Kidney (tissue), 14 donors: ENCODE results near the gene UBE2U. TPM values are rescaled to one million over a fixed set of nuclear protein-coding genes. Genes with fewer than 3 reads are reported as not detected.
A peak's percentile ranks its signal among the peaks of the same experiment; 100 is the strongest.

Source experiments
- DNase-seq, 5 donors: peaks; one replicate each; pipeline ENCODE4 v3.0.0-alpha.2; 2013 to 2020
- FAIRE-seq: peaks from 2 replicates; lab custom pipeline; 2012; peaks lifted over from hg19 to GRCh38; lab: Jason Lieb, UNC
- H3K27ac ChIP-seq, 2 donors: one replicate each; pipeline ENCODE4 v1.7.0; 2013; ENCODE audit warnings: low read depth in 2 of 2, low read length in 2 of 2, inconsistent platforms in 1 of 2
- H3K27me3 ChIP-seq: one replicate; pipeline ENCODE4 v1.7.1; 2013; ENCODE audit warnings: low read length, inconsistent platforms; ENCODE audit not compliant: control insufficient read depth, insufficient read depth
- H3K36me3 ChIP-seq, 3 donors: one replicate each; pipeline versions ENCODE4 v1.7.0 to v1.7.1; 2013; ENCODE audit warnings: low read length in 3 of 3, control low read depth in 1 of 3, inconsistent platforms in 1 of 3; ENCODE audit not compliant: insufficient read depth in 3 of 3, control insufficient read depth in 2 of 3
- H3K4me1 ChIP-seq, 3 donors: one replicate each; pipeline versions ENCODE4 v1.7.0 to v1.7.1; 2013; ENCODE audit warnings: low read length in 3 of 3, inconsistent platforms in 1 of 3, low read depth in 1 of 3; ENCODE audit not compliant: control insufficient read depth in 2 of 3, insufficient read depth in 2 of 3
- H3K4me3 ChIP-seq, 3 donors: one replicate each; pipeline versions ENCODE4 v1.7.0 to v1.8.1; 2013; ENCODE audit warnings: low read length in 3 of 3, control low read depth in 1 of 3, inconsistent platforms in 1 of 3
- H3K9ac ChIP-seq, 3 donors: one replicate each; pipeline versions ENCODE4 v1.7.0 to v1.7.1; 2013; ENCODE audit warnings: low read length in 3 of 3, control low read depth in 1 of 3, inconsistent platforms in 1 of 3
- H3K9me3 ChIP-seq, 3 donors: one replicate each; pipeline versions ENCODE4 v1.7.0 to v1.7.1; 2013; ENCODE audit warnings: low read length in 3 of 3, control low read depth in 1 of 3, inconsistent platforms in 1 of 3; ENCODE audit not compliant: control insufficient read depth in 2 of 3, insufficient read depth in 1 of 3
- intact Hi-C: fragments of 100-400 bp; cut with DNase I; formaldehyde crosslinking; loops from one replicate; pipeline ENCODE4 v1.11.1; 2022
- polyA plus RNA-seq: library from polyadenylated mRNA; stranded (reverse); fragments of 350-450 nt; fragmentation: Illumina TruSeq; extraction: RNeasy Lipid Tissue Mini Kit (QIAGEN cat#74804); gene quantifications from one replicate; pipeline ENCODE4 v1.2.3, GENCODE V29; 2014; ENCODE audit warnings: low read depth, low replicate concordance; ENCODE audit not compliant: insufficient read depth
- total RNA-seq: library from RNA; stranded (reverse); fragmentation: NEBNext Ultra II Directional; extraction: Animal tissue kit (Norgen Biotek cat#: 25700); gene quantifications from one replicate; pipeline ENCODE4 v1.2.1, GENCODE V29; 2021
- TF ChIP-seq, protein P1 (sequence below): IDR thresholded peaks from 3 replicates; pipeline ENCODE4 v1.5.1; 2012; ENCODE audit warnings: mild to moderate bottlenecking, moderate library complexity, borderline replicate concordance; ENCODE audit not compliant: insufficient read depth; ENCODE audit errors: extremely low read depth
- donor health status: control.
- donor health status: control.
- donor health status: control.
- donor health status: control.
- donor health status: control.
- donor health status: DM: yes; HTN: yes; CAD: no.
- donor health status: Normal renal cell carcinoma (clear cell type).

UBE2U gene
- total and polyA plus RNA-seq, 2 donors from 2014 or later: not detected

DNA sequence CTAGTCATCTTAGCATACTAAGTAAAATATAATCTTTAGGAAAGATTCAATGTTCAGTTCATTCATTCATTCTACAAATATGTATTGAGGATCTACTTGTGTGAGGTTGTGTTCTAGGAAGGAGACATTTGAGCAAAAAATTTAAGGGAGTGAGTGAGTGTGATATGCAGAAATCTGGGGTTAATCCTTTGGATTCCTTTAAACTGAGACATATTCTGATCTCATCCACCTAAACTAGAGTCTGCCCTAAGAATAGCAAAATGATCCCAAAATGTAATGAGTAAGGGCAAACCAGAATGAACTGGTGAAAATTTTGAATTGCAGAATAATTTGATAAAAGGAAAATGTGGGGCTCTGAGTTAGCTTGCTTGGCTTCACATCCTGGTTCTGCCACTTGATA, 8.6 kb downstream of the UBE2U start:
- DNase-seq: no peak
- intact Hi-C loops: no loop called here
- TF ChIP-seq, protein P1, sequence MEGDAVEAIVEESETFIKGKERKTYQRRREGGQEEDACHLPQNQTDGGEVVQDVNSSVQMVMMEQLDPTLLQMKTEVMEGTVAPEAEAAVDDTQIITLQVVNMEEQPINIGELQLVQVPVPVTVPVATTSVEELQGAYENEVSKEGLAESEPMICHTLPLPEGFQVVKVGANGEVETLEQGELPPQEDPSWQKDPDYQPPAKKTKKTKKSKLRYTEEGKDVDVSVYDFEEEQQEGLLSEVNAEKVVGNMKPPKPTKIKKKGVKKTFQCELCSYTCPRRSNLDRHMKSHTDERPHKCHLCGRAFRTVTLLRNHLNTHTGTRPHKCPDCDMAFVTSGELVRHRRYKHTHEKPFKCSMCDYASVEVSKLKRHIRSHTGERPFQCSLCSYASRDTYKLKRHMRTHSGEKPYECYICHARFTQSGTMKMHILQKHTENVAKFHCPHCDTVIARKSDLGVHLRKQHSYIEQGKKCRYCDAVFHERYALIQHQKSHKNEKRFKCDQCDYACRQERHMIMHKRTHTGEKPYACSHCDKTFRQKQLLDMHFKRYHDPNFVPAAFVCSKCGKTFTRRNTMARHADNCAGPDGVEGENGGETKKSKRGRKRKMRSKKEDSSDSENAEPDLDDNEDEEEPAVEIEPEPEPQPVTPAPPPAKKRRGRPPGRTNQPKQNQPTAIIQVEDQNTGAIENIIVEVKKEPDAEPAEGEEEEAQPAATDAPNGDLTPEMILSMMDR: no peak

DNA sequence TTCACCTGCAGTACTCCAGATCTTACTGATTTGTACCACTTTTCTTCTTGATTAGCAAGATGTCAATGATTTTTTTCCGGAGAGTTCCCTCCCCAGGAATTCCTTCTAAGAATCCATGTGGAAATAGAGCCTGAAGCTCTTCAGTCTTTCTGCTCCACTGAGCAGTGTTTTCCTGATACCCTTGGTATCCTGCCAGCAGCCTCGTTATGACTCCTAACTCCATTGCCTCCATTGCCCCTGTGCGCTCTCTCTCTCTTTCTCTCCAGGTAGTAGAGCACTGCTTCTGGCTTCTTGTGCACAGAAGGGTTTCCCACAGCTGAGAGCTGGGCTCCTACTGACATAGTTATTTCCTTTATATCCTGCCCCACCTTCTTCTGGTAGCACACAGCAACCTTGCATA, 12.2 kb downstream of the UBE2U start:
- no peak overlapping the region for H3K27ac ChIP-seq
- no peak overlapping the region for H3K4me3 ChIP-seq
- no peaks in the 10 kb centered on the region for H3K9me3 ChIP-seq
- no peak overlapping the region for H3K9ac ChIP-seq
- H3K4me1 ChIP-seq: no peaks in the 10 kb centered on the region
- H3K36me3 ChIP-seq: no peaks in the 10 kb centered on the region
- intact Hi-C loops: no loop called here
- DNase-seq: peak in 4 of 5 donors; percentile 18 to 85 (median 52)
- peak; percentile 37 for FAIRE-seq
- TF ChIP-seq, protein P1: no peak
- H3K27me3 ChIP-seq: no peaks in the 10 kb centered on the region

More for the DNA sequence above, 8.6 kb downstream of the UBE2U start:
- no peak for FAIRE-seq
- Histone ChIP-seq H3K4me1 (no peaks in the 10 kb centered on the region), H3K9me3 (no peaks in the 10 kb centered on the region), H3K9ac (no peak overlapping the region), H3K4me3 (no peak overlapping the region), H3K27me3 (no peaks in the 10 kb centered on the region), H3K36me3 (no peaks in the 10 kb centered on the region), H3K27ac (no peak overlapping the region)

DNA sequence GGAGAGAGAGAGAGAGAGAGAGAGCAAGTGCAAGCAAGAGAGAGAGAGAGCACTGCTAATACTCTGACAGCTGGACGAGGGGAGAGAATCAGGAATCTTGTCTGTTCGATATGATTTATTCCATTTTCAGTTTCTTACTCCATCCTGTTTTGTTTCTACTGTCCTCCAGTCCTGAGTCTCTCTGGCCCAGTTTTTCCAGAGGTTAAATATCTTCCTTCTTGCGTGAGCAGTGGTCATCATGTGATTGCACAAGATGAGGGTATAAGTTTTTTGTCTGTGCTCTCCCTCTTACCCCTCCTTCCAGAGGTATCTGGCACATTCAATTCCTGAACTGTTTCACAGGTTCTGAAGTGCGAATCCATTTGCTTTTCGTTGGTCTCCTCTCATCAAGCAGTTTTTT, 16.8 kb downstream of the UBE2U start:
- Histone ChIP-seq H3K9me3 (no peaks in the 10 kb centered on the region), H3K4me3 (no peak overlapping the region), H3K27ac (no peak overlapping the region), H3K36me3 (no peaks in the 10 kb centered on the region), H3K27me3 (no peaks in the 10 kb centered on the region), H3K4me1 (no peaks in the 10 kb centered on the region), H3K9ac (no peak overlapping the region)
- FAIRE-seq (no peak), DNase-seq (no peak)
- intact Hi-C loops: no loop called here
- TF ChIP-seq, protein P1: no peak
